Activated naive CD4-positive, alpha-beta T cell treated with anti-CD3 and anti-CD28 coated beads for 36 hours (primary cell): Measurements from ENCODE around the gene CFHR5. TPM values are rescaled to one million over a fixed set of nuclear protein-coding genes. Genes with fewer than 3 reads are reported as not detected.
"Not testable (repeated sequence)": the region's sequence is repeated elsewhere in the genome, so short reads cannot be mapped to it uniquely, and the experiment has no call there.

Experiments
- CTCF ChIA-PET: fragments of 350-600 bp; sonication (Branson Sonifier 250); formaldehyde crosslinking; loops from one replicate; lab custom pipeline; 2021; ENCODE audit warnings: antibody characterized with exemption; lab: Charles Lee
- DNase-seq: peaks from one replicate; pipeline ENCODE4 v3.0.0-alpha.2; 2020
- H3K27ac Mint-ChIP-seq: one replicate; pipeline ENCODE4 v1.8.0; 2021; ENCODE audit warnings: mild to moderate bottlenecking, mixed read lengths
- H3K27me3 Mint-ChIP-seq: one replicate; pipeline ENCODE4 v1.8.0; 2021; ENCODE audit warnings: low read depth, mixed read lengths
- H3K36me3 Mint-ChIP-seq: one replicate; pipeline ENCODE4 v1.8.0; 2021; ENCODE audit warnings: low read depth, mixed read lengths
- H3K4me1 Mint-ChIP-seq: one replicate; pipeline ENCODE4 v1.8.0; 2021; ENCODE audit warnings: low read depth, mixed read lengths
- H3K4me3 Mint-ChIP-seq: one replicate; pipeline ENCODE4 v1.8.0; 2021; ENCODE audit warnings: mild to moderate bottlenecking, moderate library complexity, mixed read lengths
- H3K9me3 Mint-ChIP-seq: one replicate; pipeline ENCODE4 v1.8.0; 2021; ENCODE audit warnings: mixed read lengths
- intact Hi-C: fragments of 100-400 bp; cut with micrococcal nuclease; formaldehyde crosslinking; loops from one replicate; pipeline ENCODE4 v1.15.1; 2023
- total RNA-seq, 2 experiments: library from RNA; stranded (reverse); gene quantifications; one replicate each; pipeline ENCODE4 v1.2.3, GENCODE V29; 2021

CFHR5 gene
- not detected for total RNA-seq

DNA sequence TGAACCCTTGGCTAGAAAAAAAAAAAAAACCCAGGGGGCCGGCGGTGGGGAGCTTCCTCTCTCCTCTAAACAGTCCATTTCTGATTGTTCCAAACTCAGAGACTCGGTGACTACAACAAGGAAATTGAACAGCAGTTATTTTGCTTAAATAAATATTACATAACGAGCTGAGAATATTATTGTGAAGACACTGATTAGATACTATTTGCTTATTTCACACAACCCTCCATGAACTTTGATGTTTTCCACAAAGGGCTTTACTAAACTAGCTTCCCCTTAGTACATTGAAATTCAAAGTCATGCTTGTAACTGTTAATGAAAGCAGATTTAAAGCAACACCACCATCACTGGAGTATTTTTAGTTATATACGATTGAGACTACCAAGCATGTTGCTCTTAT lies at the start of gene CFHR5:
CFHR5 (plus strand) TSS at position 279 of the 400 bp plus-strand sequence; CDS start at position 388, 109 bp downstream.
- no peaks in the 10 kb centered on the region for H3K4me1 Mint-ChIP-seq
- CTCF ChIA-PET = no interaction called here
- H3K9me3 Mint-ChIP-seq = no peaks in the 10 kb centered on the region
- DNase-seq = no peak
- H3K4me3 Mint-ChIP-seq = no peak within 1 kb of the TSS
- no peaks in the 10 kb centered on the region for H3K36me3 Mint-ChIP-seq
- H3K27ac Mint-ChIP-seq = no peak within 1 kb of the TSS
- H3K27me3 Mint-ChIP-seq = no peaks in the 10 kb centered on the region
- intact Hi-C loops = no loop called here

- H3K4me3 Mint-ChIP-seq, H3K27me3 Mint-ChIP-seq, H3K27ac Mint-ChIP-seq, intact Hi-C loops, H3K4me1 Mint-ChIP-seq, CTCF ChIA-PET, H3K9me3 Mint-ChIP-seq, DNase-seq, H3K36me3 Mint-ChIP-seq: not testable (repeated sequence)
Observed at GRCh38 chr1:196932853-196933252, 44.5 kb upstream of the CFHR5 start.

DNA sequence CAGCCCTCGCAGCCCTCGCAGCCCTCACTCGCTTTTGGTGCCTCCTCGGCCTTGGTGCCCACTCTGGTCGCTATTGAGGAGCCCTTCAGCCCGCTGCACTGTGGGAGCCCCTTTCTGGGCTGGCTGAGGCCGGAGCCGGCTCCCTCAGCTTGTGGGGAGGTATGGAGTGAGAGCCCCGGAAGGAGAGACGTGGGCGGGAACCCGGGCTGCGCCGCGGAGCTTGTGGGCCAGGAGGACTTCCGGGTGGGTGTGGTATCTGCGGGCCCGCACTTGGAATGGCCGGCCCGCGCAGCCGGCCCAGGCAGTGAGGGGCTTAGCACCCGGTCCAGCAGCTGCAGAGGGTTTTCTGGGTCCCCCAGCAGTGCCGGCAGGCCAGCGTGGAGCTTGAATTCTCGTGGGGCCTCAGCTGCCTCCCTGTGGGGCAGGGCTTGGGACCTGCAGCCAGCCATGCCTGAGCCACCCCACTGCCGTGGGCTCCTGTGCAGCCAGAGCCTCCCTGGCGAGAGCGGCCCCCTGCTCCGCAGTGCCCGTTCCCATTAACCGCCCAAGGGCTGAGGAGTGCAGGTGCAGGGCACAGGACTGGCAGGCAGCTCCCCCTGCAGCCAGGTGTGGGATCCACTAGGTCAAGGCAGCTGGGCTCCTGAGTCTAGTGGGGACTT lies 43.7 kb upstream of the CFHR5 start:
- H3K36me3 Mint-ChIP-seq = no peaks in the 10 kb centered on the region

DNA sequence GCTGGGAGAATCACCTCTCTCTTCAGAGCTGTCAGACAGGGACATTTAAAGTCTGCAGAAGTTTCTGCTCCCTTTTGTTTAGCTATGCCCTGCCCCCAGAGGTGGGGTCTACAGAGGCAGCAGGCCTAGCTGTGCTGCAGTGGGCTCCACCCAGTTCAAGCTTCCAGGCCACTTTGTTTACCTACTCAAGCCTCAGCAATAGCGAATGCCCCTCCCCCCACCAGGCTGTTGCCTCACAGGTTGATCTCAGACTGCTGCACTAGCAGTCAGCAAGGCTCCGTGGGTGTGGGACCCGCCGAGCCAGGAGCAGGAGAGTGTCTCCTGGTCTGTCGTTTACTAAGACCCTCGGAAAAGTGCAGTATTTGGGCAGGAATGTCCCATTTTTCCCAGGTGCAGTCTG lies 35.9 kb upstream of the CFHR5 start:
- H3K4me3 Mint-ChIP-seq, H3K36me3 Mint-ChIP-seq, CTCF ChIA-PET, intact Hi-C loops, H3K4me1 Mint-ChIP-seq, H3K9me3 Mint-ChIP-seq, DNase-seq, H3K27ac Mint-ChIP-seq, H3K27me3 Mint-ChIP-seq: not testable (repeated sequence)

More for the DNA sequence above, 43.7 kb upstream of the CFHR5 start:
- DNase-seq = no peak
- no peaks in the 10 kb centered on the region for H3K9me3 Mint-ChIP-seq
- H3K4me3 Mint-ChIP-seq = no peak overlapping the region
- H3K4me1 Mint-ChIP-seq = no peaks in the 10 kb centered on the region
- no peak overlapping the region for H3K27ac Mint-ChIP-seq
- CTCF ChIA-PET = no interaction called here
- intact Hi-C loops = no loop called here
- no peaks in the 10 kb centered on the region for H3K27me3 Mint-ChIP-seq

- H3K27ac Mint-ChIP-seq, H3K9me3 Mint-ChIP-seq, H3K36me3 Mint-ChIP-seq, H3K4me3 Mint-ChIP-seq, H3K4me1 Mint-ChIP-seq, DNase-seq, intact Hi-C loops, CTCF ChIA-PET, H3K27me3 Mint-ChIP-seq: not testable (repeated sequence)
Observed at GRCh38 chr1:196943568-196943967, 33.8 kb upstream of the CFHR5 start, which contains the start of gene CFHR2. TSS of gene CFHR2 (plus strand) at chr1:196943738. CDS start at chr1:196943881, 143 bp downstream.

GRCh38 chr1:196951711-196952394 lies 25.5 kb upstream of the CFHR5 start:
- CTCF ChIA-PET = no interaction called here
- Mint-ChIP-seq H3K9me3 (no peaks in the 10 kb centered on the region), H3K27ac (no peak overlapping the region), H3K27me3 (no peaks in the 10 kb centered on the region), H3K4me3 (no peak overlapping the region), H3K4me1 (no peaks in the 10 kb centered on the region), H3K36me3 (no peaks in the 10 kb centered on the region)
- no peak for DNase-seq
- intact Hi-C loops = no loop called here

DNA sequence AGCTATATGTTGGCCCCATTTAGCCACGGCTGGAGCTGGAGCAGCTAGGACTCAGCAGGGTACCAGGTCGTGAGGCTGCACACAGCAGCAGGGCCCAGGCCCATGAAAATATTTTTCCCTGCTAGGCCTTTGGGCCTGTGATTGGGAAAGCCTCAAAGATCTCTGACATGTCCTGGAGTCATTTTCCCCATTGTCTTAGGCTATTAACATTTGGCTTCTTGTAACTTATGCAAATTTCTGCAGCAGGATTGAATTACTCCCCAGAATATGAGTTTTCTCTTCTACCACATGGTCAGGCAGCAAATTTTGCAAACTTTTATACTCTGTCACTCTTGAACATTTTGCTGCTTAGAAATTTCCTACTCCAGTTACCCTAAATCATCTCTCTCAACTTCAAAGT lies 22.6 kb upstream of the CFHR5 start:
- H3K4me1 Mint-ChIP-seq = no peaks in the 10 kb centered on the region
- CTCF ChIA-PET = interaction anchor here (0.7 kb wide), 1 partner anchor 402 kb away, joined by 3 read pairs; no protein-coding TSS in a partner anchor
- H3K36me3 Mint-ChIP-seq = no peaks in the 10 kb centered on the region
- no peaks in the 10 kb centered on the region for H3K27me3 Mint-ChIP-seq
- no peak for DNase-seq
- no peak overlapping the region for H3K4me3 Mint-ChIP-seq
- intact Hi-C loops = no loop called here
- H3K9me3 Mint-ChIP-seq = no peaks in the 10 kb centered on the region
- no peak overlapping the region for H3K27ac Mint-ChIP-seq

DNA sequence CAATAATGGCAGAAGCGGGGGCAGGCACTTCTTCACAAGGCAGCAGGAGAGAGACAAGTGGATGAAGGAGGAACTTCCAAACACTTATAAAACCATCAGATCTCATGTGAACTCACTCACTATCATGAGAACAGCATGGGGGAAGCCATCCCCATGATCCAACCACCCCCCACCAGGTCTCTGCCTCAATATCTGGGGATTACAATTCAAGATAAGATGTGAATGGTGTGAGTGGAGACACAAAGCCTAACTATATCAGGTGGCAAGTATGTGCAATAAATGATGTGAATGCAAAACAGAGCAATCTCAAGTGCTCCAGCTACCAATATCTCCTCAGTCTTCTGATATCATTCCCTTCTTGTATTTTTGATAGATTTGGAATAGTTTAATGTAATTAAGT lies 21.4 kb upstream of the CFHR5 start:
- Mint-ChIP-seq H3K27me3 (peaks cover 2% of the 10 kb centered on the region), H3K4me1 (no peaks in the 10 kb centered on the region), H3K27ac (no peak overlapping the region), H3K4me3 (no peak overlapping the region), H3K9me3 (no peaks in the 10 kb centered on the region), H3K36me3 (no peaks in the 10 kb centered on the region)
- intact Hi-C loops = no loop called here
- DNase-seq = no peak
- CTCF ChIA-PET = no interaction called here

DNA sequence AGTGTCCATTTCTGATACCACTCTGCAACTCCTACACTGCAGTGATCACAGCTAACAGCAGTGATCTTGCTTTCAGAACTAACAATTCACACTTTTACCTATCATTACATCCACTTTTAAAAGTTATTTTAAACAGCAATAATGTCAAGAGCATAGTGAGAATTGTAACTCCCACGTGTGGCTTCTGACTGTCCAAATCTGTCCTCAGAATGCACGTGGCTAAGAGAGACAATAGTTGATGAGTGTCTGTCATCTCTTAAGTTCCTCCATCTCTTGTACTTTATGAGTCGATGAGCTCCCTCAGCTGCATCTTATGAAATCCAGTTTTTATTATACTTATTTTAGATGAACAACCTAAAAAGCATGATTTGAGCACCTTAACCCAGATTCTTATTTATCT lies 16.5 kb upstream of the CFHR5 start:
- Mint-ChIP-seq H3K27ac (no peak overlapping the region), H3K9me3 (no peaks in the 10 kb centered on the region), H3K27me3 (peaks cover 5% of the 10 kb centered on the region), H3K36me3 (no peaks in the 10 kb centered on the region), H3K4me3 (no peak overlapping the region), H3K4me1 (no peaks in the 10 kb centered on the region)
- CTCF ChIA-PET = no interaction called here
- intact Hi-C loops = no loop called here
- DNase-seq = no peak

DNA sequence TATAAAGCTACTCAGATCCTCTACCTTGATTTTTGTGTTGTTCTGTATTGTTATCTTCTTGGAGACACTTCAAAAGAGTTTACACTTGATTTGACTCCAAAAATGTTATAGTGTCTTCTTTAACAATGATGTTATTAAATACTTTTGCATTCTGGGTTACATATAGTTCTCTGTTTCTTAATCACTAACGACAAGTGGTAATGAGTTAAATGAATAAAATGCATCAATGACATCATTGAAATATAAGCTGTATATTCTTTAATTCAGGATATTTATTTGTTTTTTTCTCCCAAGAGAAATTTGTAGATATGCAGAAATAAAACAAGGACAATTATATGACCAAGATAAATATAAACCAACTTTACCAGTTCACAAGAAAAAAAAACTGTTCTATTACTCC lies 7.2 kb upstream of the CFHR5 start:
- H3K27ac Mint-ChIP-seq = no peak overlapping the region
- CTCF ChIA-PET = interaction anchor here (0.6 to 0.7 kb wide), 2 partner anchors 11 to 589 kb away, joined by 3 to 4 read pairs; no protein-coding TSS in a partner anchor

GRCh38 chr1:196976278-196976677 lies 1.1 kb upstream of the CFHR5 start:
- no peak overlapping the region for H3K4me3 Mint-ChIP-seq
- no peak overlapping the region for H3K27ac Mint-ChIP-seq
- no peaks in the 10 kb centered on the region for H3K9me3 Mint-ChIP-seq
- no peak for DNase-seq
- no peaks in the 10 kb centered on the region for H3K27me3 Mint-ChIP-seq
- no peaks in the 10 kb centered on the region for H3K36me3 Mint-ChIP-seq
- H3K4me1 Mint-ChIP-seq = no peaks in the 10 kb centered on the region
- intact Hi-C loops = no loop called here
- CTCF ChIA-PET = no interaction called here

More for the DNA sequence above, 7.2 kb upstream of the CFHR5 start:
- intact Hi-C loops = no loop called here
- peaks cover 3% of the 10 kb centered on the region for H3K27me3 Mint-ChIP-seq
- H3K36me3 Mint-ChIP-seq = no peaks in the 10 kb centered on the region
- H3K4me1 Mint-ChIP-seq = no peaks in the 10 kb centered on the region
- H3K9me3 Mint-ChIP-seq = no peaks in the 10 kb centered on the region
- no peak overlapping the region for H3K4me3 Mint-ChIP-seq
- DNase-seq = no peak

DNA sequence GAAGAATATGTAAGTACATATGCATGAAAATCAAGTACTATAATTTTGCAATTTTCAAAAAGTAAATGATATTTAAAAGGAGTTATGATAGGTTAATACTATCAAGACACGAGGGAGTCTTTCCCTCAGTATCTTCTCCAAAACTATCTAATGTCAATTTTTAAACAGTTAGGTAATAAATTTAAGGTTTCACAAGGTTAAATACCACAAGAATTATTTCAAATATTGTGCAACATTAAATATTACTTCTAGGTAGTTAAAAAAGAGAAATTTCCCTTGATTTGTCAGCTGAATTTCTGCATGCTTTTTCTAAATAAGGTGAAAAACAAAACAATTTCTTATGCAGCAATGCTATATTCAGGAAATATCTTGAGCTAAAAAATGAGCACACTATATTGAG lies 3.5 kb downstream of the CFHR5 start:
- CTCF ChIA-PET = no interaction called here
- Mint-ChIP-seq H3K4me3 (no peak overlapping the region), H3K9me3 (no peaks in the 10 kb centered on the region), H3K36me3 (no peaks in the 10 kb centered on the region), H3K4me1 (no peaks in the 10 kb centered on the region), H3K27ac (no peak overlapping the region), H3K27me3 (no peaks in the 10 kb centered on the region)
- intact Hi-C loops = no loop called here
- no peak for DNase-seq

- H3K36me3 Mint-ChIP-seq, H3K27me3 Mint-ChIP-seq, H3K4me1 Mint-ChIP-seq, H3K27ac Mint-ChIP-seq, H3K4me3 Mint-ChIP-seq, H3K9me3 Mint-ChIP-seq, intact Hi-C loops, DNase-seq, CTCF ChIA-PET: not testable (repeated sequence)
Observed at GRCh38 chr1:196982247-196982646, 4.9 kb downstream of the CFHR5 start.
